ENCODE results near the gene RELL2. TPM values are rescaled to one million over a fixed set of nuclear protein-coding genes. Genes with fewer than 3 reads are reported as not detected.

RELL2 gene
- total and polyA plus RNA-seq, 4 donors = 1.2 to 6.9 (median 6.2) TPM

GRCh38 chr5:141681295-141681694 lies 44.5 kb downstream of the RELL2 start:
- ATAC-seq (ENCODE audit: insufficient read depth, low FRiP score) (no peak), DNase-seq (no peak)
- Histone ChIP-seq H3K9ac (ENCODE audit: insufficient read depth in 1 of 2, low read length in 2 of 2) (peak overlapping the region in 1 of 2 donors; percentile 91), H3K4me3 (peak overlapping the region; percentile 42), H3K27ac (ENCODE audit: low read depth in 1 of 2, low read length in 1 of 2) (peak overlapping the region; percentile 83 to 93), H3K4me1 (ENCODE audit: control insufficient read depth in 5 of 5, insufficient read depth in 5 of 5, low read length in 5 of 5) (peaks cover 0 to 35% (median 17%) of the 10 kb centered on the region in 5 donors), H3K27me3 (ENCODE audit: control insufficient read depth in 3 of 3, insufficient read depth in 3 of 3, low read length in 2 of 3) (no peaks in the 10 kb centered on the region), H3K36me3 (ENCODE audit: control insufficient read depth in 4 of 4, insufficient read depth in 4 of 4, low read length in 4 of 4) (peaks cover 0 to 6% (median 0%) of the 10 kb centered on the region in 4 donors), H3K9me3 (ENCODE audit: control insufficient read depth in 4 of 4, insufficient read depth in 3 of 4, low read length in 3 of 4) (peaks cover 0 to 2% (median 0%) of the 10 kb centered on the region in 4 donors)
- 62 to 69% methylated on average over 2 of the region's 2 CpGs for WGBS, 2 donors
- TF ChIP-seq CTCF (IDR thresholded peaks at IDR 0.05; ENCODE audit: control extremely low read depth, extremely low read depth) = no peak

- peak within 1 kb of the TSS; percentile 51 for H3K4me3 ChIP-seq
- no peaks in the 10 kb centered on the region for H3K27me3 ChIP-seq (ENCODE audit: control insufficient read depth in 3 of 3, insufficient read depth in 3 of 3, low read length in 2 of 3)
- peak within 1 kb of the TSS; percentile 83 to 93 for H3K27ac ChIP-seq (ENCODE audit: low read depth in 1 of 2, low read length in 1 of 2)
- peak within 1 kb of the TSS in 1 of 2 donors; percentile 91 for H3K9ac ChIP-seq (ENCODE audit: insufficient read depth in 1 of 2, low read length in 2 of 2)
- DNase-seq (peak; percentile 89 to 94 (median 92)), ATAC-seq (ENCODE audit: insufficient read depth, low FRiP score) (peak; percentile 94)
- TF ChIP-seq CTCF (IDR thresholded peaks at IDR 0.05; ENCODE audit: control extremely low read depth, extremely low read depth) = no peak
- 3 to 7% methylated on average over 59 to 77 of the region's 77 CpGs for WGBS, 2 donors
- peaks cover 0 to 4% (median 0%) of the 10 kb centered on the region in 4 donors for H3K36me3 ChIP-seq (ENCODE audit: control insufficient read depth in 4 of 4, insufficient read depth in 4 of 4, low read length in 4 of 4)
- peaks cover 0 to 35% (median 17%) of the 10 kb centered on the region in 5 donors for H3K4me1 ChIP-seq (ENCODE audit: control insufficient read depth in 5 of 5, insufficient read depth in 5 of 5, low read length in 5 of 5)
- H3K9me3 ChIP-seq (ENCODE audit: control insufficient read depth in 4 of 4, insufficient read depth in 3 of 4, low read length in 3 of 4) = peaks cover 0 to 2% (median 0%) of the 10 kb centered on the region in 4 donors
Measured at GRCh38 chr5:141681695-141682641, 45.2 kb downstream of the RELL2 start, which contains the start of gene ARAP3. TSS of gene ARAP3 (minus strand) at chr5:141682230. CDS start at chr5:141680486, 1,744 bp downstream.

GRCh38 chr5:141683596-141684141 lies 46.9 kb downstream of the RELL2 start:
- Histone ChIP-seq H3K9me3 (ENCODE audit: control insufficient read depth in 4 of 4, insufficient read depth in 3 of 4, low read length in 3 of 4) (peaks cover 0 to 2% (median 0%) of the 10 kb centered on the region in 4 donors), H3K36me3 (ENCODE audit: control insufficient read depth in 4 of 4, insufficient read depth in 4 of 4, low read length in 4 of 4) (peaks cover 0 to 4% (median 0%) of the 10 kb centered on the region in 4 donors), H3K27me3 (ENCODE audit: control insufficient read depth in 3 of 3, insufficient read depth in 3 of 3, low read length in 2 of 3) (no peaks in the 10 kb centered on the region), H3K9ac (ENCODE audit: insufficient read depth in 1 of 2, low read length in 2 of 2) (no peak overlapping the region), H3K4me1 (ENCODE audit: control insufficient read depth in 5 of 5, insufficient read depth in 5 of 5, low read length in 5 of 5) (peaks cover 0 to 35% (median 17%) of the 10 kb centered on the region in 5 donors), H3K27ac (ENCODE audit: low read depth in 1 of 2, low read length in 1 of 2) (peak overlapping the region; percentile 11 to 47), H3K4me3 (no peak overlapping the region)
- no peak for ATAC-seq (ENCODE audit: insufficient read depth, low FRiP score)
- DNase-seq = peak in 1 of 3 donors; percentile 20
- TF ChIP-seq CTCF (IDR thresholded peaks at IDR 0.05; ENCODE audit: control extremely low read depth, extremely low read depth) = no peak

All from lung (tissue), 12 donors.